Activated CD8-positive, alpha-beta memory T cell treated with anti-CD3 and anti-CD28 coated beads, Interleukin-2, amount 50 U/mL, for 24 hours (primary cell): Measurements from ENCODE around the gene PSRC1.

Source experiments
- DNase-seq: peaks from one replicate; pipeline ENCODE4 v3.0.0-alpha.2; 2020; ENCODE audit errors: extremely low read depth

PSRC1 gene

DNA sequence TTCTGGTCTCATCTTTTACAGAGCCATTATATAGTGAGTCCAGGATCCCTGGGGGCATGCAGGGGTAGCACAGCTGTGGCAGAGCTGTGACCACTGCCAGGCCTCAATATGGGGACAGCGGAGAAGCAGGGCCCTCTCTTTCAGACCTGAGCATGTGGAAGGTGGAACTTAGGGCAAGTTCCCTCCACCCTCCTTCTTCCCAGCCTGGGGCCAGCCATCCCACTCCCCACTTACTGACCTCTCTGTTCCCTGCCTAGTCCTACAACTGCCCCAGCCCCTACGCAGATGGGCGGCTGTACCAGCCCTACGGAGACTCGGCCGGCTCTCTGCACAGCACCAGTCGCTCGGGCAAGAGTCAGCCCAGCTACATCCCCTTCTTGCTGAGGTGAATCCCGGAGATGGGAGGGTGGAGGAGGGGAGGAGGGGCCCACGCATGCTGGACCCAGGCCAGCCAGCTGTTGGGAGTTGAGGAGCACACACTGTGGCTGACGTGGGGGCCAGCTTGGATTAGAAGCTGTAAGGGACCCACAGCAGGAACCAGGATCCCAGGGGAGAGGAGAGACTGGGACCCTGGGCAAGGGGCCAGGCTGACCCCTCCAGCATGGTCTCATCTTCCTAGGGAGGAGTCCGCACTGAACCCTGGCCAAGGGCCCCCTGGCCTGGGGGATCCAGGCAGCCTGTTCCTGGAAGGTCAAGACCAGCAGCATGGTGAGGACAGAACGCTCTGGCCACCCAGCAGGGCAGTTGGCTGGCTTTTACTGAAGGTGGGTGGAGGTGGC is 10.7 kb downstream of the PSRC1 start:
- DNase-seq: no peak

GRCh38 chr1:109271458-109271857 is 11.5 kb downstream of the PSRC1 start:
- no peak for DNase-seq

DNA sequence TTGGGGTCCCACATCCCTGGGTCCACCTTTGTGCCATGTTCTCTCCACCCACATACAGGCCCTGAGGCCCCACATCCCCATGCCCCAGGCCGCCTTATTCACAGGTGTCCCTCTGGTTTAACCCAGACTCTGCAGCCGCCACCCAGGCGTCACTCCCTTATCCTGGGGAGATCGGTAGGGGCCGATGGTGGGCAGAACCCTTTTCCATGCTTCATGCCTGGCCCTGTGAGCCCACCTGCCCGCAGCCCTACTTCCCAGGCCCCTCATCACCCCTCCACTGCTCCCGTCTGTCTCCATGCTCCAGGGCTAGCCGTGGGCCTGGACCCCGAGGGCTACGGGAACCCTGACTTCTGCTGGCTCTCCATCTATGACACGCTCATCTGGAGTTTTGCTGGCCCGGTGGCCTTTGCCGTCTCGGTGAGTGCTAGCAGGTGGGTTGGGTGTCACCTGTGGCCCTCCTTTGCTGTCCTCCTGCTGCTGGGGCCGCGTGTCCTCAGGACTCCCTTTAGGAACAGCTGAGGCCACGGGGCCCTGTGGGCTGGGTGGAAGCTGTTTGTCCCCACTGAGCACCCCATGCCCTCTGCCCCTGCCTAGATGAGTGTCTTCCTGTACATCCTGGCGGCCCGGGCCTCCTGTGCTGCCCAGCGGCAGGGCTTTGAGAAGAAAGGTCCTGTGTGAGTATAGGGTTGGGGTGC is 12.2 kb downstream of the PSRC1 start:
- DNase-seq: no peak

GRCh38 chr1:109269981-109270622 is 12.8 kb downstream of the PSRC1 start:
- DNase-seq: no peak

DNA sequence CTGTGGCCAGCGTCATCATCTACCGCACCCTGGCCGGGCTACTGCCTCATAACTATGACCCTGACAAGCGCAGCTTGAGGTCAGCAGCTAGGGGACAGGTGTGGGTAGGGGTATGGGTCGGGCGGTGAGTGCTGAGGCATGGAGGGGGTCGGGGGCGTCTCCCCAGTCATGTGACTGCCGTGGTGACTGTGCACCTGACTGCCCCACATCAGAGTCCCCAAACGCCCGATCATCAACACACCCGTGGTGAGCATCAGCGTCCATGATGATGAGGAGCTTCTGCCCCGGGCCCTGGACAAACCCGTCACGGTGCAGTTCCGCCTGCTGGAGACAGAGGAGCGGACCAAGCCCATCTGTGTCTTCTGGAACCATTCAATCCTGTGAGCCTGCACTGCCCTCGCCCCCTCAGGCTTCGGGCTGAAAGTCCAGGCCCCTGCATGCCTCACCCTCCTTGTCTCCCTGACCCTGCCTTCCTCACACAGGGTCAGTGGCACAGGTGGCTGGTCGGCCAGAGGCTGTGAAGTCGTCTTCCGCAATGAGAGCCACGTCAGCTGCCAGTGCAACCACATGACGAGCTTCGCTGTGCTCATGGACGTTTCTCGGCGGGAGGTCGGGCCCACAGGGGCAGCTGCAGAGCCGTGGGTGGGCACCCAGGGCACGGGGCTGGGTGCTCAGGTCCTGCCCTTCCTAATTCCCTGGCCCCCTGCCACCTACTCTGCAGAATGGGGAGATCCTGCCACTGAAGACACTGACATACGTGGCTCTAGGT is 13.5 kb downstream of the PSRC1 start:
- DNase-seq: no peak

DNA sequence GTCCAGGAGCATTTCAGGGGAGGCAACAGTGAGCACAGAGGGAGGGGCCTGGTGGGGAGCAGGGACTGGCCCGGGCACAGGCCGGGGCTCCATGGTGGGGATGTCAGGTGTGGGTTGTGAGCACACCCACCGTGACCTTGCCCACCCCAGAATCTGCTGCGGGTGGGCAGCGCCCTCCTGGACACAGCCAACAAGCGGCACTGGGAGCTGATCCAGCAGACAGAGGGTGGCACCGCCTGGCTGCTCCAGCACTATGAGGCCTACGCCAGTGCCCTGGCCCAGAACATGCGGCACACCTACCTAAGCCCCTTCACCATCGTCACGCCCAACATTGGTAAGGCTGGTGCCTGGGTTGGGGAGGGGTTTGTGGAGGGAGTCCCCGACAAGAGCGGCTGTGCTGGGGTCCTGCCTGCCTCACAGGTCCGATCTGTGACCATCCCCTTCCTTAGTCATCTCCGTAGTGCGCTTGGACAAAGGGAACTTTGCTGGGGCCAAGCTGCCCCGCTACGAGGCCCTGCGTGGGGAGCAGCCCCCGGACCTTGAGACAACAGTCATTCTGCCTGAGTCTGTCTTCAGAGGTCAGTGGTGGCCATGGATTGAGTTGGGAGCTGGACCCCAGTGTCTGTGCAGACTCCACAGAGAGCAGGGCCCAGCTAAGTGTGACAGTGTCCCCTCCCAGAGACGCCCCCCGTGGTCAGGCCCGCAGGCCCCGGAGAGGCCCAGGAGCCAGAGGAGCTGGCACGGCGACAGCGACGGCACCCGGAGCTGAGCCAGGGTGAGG is 14.3 kb downstream of the PSRC1 start:
- DNase-seq: no peak

- no peak for DNase-seq
These were observed 15.1 kb downstream of the PSRC1 start for GRCh38 chr1:109267743-109268300.

DNA sequence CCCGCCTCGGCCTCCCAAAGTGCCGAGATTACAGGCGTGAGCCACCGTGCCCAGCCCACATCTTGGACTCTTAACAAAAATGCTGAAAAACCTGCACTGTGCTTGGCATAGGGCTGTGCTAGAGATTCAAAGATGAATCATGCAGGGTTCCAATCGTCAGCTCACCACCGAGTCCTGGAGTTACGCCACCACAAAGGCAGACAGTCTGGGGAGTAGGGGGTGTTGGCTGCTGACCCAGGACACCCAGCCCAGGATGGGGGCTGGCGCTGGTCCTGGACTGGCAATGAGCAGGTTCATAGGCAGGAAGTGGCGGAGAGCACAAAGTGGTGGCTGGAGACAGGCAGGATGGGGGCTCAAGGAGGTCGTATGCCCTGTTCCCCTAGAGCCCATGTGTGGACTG is 16.0 kb downstream of the PSRC1 start:
- DNase-seq: no peak

GRCh38 chr1:109265741-109266330 is 17.1 kb downstream of the PSRC1 start:
- no peak for DNase-seq

GRCh38 chr1:109265016-109265415 is 17.9 kb downstream of the PSRC1 start:
- no peak for DNase-seq

DNA sequence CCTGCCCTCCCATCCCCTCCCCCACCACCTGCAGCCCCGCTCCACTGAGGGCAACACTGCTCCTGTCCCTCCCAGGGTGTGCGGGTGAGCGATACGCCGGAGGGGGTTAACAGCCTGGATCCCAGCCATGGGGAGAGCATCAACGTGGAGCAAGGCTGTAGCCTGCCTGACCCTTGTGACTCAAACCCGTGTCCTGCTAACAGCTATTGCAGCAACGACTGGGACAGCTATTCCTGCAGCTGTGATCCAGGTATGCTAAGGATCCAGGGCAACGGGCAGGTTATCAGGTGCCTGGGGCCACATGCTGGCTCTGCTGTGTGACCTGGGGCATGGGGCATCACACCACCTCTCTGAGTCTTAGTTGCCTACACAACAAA is 18.6 kb downstream of the PSRC1 start:
- DNase-seq: no peak

GRCh38 chr1:109263597-109264378 is 19.2 kb downstream of the PSRC1 start:
- peak; percentile 39 for DNase-seq

- DNase-seq: no peak
These were observed 19.7 kb downstream of the PSRC1 start for GRCh38 chr1:109263234-109263596.

DNA sequence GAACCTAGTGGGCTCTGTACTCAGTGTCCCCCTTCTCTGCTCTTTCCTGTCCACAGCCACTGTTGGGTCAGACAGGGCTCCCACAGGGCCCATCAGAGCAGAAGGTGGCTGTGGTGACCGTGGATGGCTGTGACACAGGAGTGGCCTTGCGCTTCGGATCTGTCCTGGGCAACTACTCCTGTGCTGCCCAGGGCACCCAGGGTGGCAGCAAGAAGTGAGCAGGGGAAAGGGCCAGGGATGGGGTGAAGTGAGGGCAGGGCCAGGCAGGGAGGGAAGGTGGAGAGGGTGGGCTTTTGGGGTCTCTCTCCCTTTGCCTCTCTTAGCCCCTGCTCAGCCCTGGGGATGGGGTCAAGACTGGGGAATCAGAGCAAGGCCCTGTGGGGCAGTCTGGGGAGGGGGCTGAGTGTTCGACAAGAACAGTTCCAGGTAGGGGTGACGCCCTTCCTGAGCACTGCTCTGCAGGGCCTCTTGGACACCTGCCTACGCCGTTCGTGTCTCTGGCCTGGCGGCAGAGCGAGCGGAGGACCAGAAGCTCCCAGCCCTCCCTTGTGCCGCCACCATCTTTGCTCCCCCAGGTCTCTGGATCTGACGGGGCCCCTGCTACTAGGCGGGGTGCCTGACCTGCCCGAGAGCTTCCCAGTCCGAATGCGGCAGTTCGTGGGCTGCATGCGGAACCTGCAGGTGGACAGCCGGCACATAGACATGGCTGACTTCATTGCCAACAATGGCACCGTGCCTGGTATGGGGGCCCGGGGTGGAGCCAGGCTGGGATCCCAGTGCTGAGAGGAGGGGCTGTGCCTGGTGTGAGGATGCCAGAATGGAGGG is 20.5 kb downstream of the PSRC1 start:
- no peak for DNase-seq

DNA sequence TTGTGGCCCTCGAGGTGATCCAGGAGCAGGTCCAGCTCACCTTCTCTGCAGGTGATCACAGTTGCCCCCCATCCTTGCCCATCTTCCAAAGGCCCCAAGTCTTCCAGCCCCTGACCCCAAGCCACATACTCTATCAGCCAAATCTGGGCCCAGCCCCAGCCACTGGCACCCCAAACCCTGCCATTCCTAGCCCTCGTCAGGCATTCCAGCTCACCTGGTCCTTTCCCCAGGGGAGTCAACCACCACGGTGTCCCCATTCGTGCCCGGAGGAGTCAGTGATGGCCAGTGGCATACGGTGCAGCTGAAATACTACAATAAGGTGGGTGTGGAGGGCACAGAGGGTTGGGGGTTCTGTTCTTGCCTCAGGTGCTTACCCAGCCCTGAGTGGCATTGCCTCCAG is 21.4 kb downstream of the PSRC1 start:
- no peak for DNase-seq

DNA sequence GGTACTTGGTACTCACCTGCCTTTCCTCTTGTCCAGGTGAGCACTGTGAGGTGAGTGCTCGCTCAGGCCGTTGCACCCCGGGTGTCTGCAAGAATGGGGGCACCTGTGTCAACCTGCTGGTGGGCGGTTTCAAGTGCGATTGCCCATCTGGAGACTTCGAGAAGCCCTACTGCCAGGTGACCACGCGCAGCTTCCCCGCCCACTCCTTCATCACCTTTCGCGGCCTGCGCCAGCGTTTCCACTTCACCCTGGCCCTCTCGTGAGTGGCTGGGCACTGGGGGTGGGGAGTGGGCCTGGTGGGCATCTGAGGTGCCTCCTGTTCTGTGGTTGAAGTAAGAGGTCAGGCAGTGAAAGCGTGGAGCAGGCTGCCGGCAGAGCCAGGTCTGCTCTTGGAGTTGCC is 21.9 kb downstream of the PSRC1 start:
- no peak for DNase-seq

- DNase-seq: no peak
These were observed 23.0 kb downstream of the PSRC1 start for GRCh38 chr1:109259674-109260557.
